Measurements from ENCODE around the gene RALGPS1. TPM values are rescaled to one million over a fixed set of nuclear protein-coding genes. Genes with fewer than 3 reads are reported as not detected.
A peak's percentile ranks its signal among the peaks of the same experiment; 100 is the strongest.

The RALGPS1 gene
- total and polyA plus RNA-seq, 2 of the 13 experiments (the other 11 are each of a cell fraction or from before 2014, with no cell fraction given), result 3.7 to 6.5 TPM

DNA sequence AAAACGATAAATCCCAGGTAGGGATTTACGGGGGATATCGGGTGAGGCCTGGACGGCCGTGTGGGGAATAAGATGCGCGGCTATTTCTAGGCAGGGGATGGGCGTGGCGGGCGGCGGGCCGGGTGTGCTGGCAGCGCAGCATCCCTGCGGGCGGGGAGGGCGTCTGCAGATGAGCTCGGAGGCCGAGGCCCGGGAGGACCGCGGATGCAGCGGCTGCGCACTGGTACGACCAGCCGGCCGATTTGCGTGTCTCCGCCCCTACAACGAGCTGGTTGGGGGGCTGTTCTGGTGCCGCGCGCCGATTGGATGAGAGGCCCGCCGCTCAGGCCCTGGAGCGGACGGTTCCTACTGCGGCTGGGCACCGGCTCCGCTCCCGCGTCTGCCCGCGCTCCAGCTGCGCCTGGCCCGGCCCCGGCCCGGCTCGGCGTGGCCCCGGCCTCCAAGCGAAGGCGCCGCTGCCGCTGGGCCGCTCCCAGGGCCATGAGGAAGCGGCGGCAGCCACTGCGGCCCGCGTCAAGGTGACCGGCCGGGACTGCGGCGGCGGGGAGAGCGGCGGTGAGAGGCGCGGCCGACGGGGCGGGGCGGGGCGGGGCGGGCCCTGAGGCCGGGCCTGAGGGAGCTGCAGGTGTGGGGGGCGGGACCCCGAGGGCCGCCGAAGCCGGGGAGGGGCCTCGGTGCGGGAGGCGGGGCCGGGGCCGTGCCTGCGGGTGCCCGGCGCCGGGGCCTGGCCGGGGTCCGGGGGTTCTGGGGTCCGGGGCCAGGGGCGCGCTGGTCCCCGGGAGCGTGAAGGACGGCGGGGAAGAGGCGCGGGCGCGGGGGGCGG lies at the start of gene RALGPS1 (continued):
- TF ChIP-seq, protein P1, sequence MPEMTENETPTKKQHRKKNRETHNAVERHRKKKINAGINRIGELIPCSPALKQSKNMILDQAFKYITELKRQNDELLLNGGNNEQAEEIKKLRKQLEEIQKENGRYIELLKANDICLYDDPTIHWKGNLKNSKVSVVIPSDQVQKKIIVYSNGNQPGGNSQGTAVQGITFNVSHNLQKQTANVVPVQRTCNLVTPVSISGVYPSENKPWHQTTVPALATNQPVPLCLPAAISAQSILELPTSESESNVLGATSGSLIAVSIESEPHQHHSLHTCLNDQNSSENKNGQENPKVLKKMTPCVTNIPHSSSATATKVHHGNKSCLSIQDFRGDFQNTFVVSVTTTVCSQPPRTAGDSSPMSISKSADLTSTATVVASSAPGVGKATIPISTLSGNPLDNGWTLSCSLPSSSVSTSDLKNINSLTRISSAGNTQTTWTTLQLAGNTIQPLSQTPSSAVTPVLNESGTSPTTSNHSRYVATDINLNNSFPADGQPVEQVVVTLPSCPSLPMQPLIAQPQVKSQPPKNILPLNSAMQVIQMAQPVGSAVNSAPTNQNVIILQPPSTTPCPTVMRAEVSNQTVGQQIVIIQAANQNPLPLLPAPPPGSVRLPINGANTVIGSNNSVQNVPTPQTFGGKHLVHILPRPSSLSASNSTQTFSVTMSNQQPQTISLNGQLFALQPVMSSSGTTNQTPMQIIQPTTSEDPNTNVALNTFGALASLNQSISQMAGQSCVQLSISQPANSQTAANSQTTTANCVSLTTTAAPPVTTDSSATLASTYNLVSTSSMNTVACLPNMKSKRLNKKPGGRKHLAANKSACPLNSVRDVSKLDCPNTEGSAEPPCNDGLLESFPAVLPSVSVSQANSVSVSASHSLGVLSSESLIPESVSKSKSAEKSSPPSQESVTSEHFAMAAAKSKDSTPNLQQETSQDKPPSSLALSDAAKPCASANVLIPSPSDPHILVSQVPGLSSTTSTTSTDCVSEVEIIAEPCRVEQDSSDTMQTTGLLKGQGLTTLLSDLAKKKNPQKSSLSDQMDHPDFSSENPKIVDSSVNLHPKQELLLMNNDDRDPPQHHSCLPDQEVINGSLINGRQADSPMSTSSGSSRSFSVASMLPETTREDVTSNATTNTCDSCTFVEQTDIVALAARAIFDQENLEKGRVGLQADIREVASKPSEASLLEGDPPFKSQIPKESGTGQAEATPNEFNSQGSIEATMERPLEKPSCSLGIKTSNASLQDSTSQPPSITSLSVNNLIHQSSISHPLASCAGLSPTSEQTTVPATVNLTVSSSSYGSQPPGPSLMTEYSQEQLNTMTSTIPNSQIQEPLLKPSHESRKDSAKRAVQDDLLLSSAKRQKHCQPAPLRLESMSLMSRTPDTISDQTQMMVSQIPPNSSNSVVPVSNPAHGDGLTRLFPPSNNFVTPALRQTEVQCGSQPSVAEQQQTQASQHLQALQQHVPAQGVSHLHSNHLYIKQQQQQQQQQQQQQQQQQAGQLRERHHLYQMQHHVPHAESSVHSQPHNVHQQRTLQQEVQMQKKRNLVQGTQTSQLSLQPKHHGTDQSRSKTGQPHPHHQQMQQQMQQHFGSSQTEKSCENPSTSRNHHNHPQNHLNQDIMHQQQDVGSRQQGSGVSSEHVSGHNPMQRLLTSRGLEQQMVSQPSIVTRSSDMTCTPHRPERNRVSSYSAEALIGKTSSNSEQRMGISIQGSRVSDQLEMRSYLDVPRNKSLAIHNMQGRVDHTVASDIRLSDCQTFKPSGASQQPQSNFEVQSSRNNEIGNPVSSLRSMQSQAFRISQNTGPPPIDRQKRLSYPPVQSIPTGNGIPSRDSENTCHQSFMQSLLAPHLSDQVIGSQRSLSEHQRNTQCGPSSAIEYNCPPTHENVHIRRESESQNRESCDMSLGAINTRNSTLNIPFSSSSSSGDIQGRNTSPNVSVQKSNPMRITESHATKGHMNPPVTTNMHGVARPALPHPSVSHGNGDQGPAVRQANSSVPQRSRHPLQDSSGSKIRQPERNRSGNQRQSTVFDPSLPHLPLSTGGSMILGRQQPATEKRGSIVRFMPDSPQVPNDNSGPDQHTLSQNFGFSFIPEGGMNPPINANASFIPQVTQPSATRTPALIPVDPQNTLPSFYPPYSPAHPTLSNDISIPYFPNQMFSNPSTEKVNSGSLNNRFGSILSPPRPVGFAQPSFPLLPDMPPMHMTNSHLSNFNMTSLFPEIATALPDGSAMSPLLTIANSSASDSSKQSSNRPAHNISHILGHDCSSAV (CRISPR knock-in tag; IDR thresholded peaks at IDR 0.05; ENCODE audit: borderline replicate concordance), result no peak
- TF ChIP-seq NFKBIZ (CRISPR knock-in tag; IDR thresholded peaks at IDR 0.05) (no peak), ETV6 (CRISPR knock-in tag; conservative IDR thresholded peaks at IDR 0.05) (no peak), ZFY (CRISPR knock-in tag; IDR thresholded peaks at IDR 0.05) (peak; percentile 87), SP4 (CRISPR knock-in tag; IDR thresholded peaks at IDR 0.05) (peak; percentile 45; the same call in 1 of the 2 replicates), RXRA (CRISPR knock-in tag; IDR thresholded peaks at IDR 0.05) (0 out of 2 replicates have a peak, but pooled peaks have one; percentile 38), THYN1 (CRISPR knock-in tag; IDR thresholded peaks at IDR 0.05; ENCODE audit: borderline replicate concordance, low read depth) (no peak), ZNF563 (CRISPR knock-in tag; IDR thresholded peaks at IDR 0.05) (0 out of 2 replicates have a peak, but pooled peaks have one; percentile 8), ZNF367 (CRISPR knock-in tag; IDR thresholded peaks at IDR 0.05; ENCODE audit: borderline replicate concordance) (no peak), KAT7 (CRISPR knock-in tag; IDR thresholded peaks at IDR 0.05; ENCODE audit: borderline replicate concordance) (no peak)
- TF ChIP-seq, protein P2, sequence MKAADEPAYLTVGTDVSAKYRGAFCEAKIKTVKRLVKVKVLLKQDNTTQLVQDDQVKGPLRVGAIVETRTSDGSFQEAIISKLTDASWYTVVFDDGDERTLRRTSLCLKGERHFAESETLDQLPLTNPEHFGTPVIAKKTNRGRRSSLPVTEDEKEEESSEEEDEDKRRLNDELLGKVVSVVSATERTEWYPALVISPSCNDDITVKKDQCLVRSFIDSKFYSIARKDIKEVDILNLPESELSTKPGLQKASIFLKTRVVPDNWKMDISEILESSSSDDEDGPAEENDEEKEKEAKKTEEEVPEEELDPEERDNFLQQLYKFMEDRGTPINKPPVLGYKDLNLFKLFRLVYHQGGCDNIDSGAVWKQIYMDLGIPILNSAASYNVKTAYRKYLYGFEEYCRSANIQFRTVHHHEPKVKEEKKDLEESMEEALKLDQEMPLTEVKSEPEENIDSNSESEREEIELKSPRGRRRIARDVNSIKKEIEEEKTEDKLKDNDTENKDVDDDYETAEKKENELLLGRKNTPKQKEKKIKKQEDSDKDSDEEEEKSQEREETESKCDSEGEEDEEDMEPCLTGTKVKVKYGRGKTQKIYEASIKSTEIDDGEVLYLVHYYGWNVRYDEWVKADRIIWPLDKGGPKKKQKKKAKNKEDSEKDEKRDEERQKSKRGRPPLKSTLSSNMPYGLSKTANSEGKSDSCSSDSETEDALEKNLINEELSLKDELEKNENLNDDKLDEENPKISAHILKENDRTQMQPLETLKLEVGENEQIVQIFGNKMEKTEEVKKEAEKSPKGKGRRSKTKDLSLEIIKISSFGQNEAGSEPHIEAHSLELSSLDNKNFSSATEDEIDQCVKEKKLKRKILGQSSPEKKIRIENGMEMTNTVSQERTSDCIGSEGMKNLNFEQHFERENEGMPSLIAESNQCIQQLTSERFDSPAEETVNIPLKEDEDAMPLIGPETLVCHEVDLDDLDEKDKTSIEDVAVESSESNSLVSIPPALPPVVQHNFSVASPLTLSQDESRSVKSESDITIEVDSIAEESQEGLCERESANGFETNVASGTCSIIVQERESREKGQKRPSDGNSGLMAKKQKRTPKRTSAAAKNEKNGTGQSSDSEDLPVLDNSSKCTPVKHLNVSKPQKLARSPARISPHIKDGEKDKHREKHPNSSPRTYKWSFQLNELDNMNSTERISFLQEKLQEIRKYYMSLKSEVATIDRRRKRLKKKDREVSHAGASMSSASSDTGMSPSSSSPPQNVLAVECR (CRISPR knock-in tag; IDR thresholded peaks at IDR 0.05; ENCODE audit: borderline replicate concordance), result peak; percentile 22; the same call in 1 of the 2 replicates
- TF ChIP-seq, protein P3, sequence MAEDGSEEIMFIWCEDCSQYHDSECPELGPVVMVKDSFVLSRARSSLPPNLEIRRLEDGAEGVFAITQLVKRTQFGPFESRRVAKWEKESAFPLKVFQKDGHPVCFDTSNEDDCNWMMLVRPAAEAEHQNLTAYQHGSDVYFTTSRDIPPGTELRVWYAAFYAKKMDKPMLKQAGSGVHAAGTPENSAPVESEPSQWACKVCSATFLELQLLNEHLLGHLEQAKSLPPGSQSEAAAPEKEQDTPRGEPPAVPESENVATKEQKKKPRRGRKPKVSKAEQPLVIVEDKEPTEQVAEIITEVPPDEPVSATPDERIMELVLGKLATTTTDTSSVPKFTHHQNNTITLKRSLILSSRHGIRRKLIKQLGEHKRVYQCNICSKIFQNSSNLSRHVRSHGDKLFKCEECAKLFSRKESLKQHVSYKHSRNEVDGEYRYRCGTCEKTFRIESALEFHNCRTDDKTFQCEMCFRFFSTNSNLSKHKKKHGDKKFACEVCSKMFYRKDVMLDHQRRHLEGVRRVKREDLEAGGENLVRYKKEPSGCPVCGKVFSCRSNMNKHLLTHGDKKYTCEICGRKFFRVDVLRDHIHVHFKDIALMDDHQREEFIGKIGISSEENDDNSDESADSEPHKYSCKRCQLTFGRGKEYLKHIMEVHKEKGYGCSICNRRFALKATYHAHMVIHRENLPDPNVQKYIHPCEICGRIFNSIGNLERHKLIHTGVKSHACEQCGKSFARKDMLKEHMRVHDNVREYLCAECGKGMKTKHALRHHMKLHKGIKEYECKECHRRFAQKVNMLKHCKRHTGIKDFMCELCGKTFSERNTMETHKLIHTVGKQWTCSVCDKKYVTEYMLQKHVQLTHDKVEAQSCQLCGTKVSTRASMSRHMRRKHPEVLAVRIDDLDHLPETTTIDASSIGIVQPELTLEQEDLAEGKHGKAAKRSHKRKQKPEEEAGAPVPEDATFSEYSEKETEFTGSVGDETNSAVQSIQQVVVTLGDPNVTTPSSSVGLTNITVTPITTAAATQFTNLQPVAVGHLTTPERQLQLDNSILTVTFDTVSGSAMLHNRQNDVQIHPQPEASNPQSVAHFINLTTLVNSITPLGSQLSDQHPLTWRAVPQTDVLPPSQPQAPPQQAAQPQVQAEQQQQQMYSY (CRISPR knock-in tag; IDR thresholded peaks at IDR 0.05), result 0 out of 2 replicates have a peak, but pooled peaks have one; percentile 34

All from HepG2 (cell line).